Activated CD8-positive, alpha-beta memory T cell treated with anti-CD3 and anti-CD28 coated beads for 24 hours (primary cell): ENCODE data around the gene NTHL1.

Experiments
- DNase-seq: peaks from one replicate; pipeline ENCODE4 v3.0.0-alpha.2; 2020

Gene NTHL1

DNA sequence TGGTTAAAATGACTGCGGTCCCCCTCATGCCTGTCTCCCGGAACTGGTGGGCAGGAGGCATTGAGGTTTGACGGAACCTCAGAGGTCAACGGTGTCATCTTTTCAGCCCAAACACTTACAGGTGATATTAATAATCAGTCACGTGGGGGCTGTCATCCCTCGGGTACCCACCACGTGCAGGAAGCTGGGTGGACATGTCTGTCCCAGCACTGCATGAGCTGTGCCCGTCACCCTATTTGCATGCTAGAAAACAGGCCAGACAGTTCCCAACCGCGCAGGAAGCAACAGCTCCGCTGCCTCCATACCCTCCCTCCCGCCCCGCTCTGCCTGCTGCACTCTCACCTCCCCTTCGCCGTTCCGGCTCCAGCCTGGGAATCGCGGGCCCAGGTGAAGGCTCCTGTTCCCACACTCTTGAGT lies 56.5 kb downstream of the NTHL1 start:
- DNase-seq, result peak; percentile 82

- no peak for DNase-seq
These were observed 57.1 kb downstream of the NTHL1 start for GRCh38 chr16:1990351-1991134.

DNA sequence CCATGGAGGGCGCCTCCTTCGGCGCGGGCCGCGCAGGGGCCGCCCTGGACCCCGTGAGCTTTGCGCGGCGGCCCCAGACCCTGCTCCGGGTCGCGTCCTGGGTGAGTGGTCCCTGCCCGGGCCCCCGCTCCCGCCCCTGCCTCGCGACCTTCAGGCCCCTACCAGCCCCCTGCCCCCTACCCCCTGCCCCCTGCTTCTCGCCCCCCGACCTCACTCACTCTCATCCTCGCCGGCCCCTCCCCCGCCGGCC lies 57.6 kb downstream of the NTHL1 start:
- no peak for DNase-seq
